HG02763 (cell line): ENCODE data around the gene PLD1.
"Not testable (repeated sequence)": the region's sequence is repeated elsewhere in the genome, so short reads cannot be mapped to it uniquely, and the experiment has no call there.

ENCODE experiments used
- ATAC-seq: cut with Tn5 transposase; IDR thresholded peaks from one replicate; pipeline ENCODE4 v1.9.1; 2021; ENCODE audit warnings: mild to moderate bottlenecking, moderate library complexity; ENCODE audit not compliant: unreplicated experiment

PLD1 gene

GRCh38 chr3:171711461-171712170 lies 98.7 kb downstream of the PLD1 start:
- ATAC-seq, result no peak

- ATAC-seq, result no peak
These were observed 99.9 kb downstream of the PLD1 start for GRCh38 chr3:171710359-171710758.

- ATAC-seq, result no peak
These were observed 105.5 kb downstream of the PLD1 start for GRCh38 chr3:171704814-171705213.

- no peak for ATAC-seq
These were observed 106.3 kb downstream of the PLD1 start for GRCh38 chr3:171704002-171704401.

- ATAC-seq, result no peak
These were observed 107.1 kb downstream of the PLD1 start for GRCh38 chr3:171703144-171703543.

GRCh38 chr3:171700653-171701052 lies 109.6 kb downstream of the PLD1 start:
- no peak for ATAC-seq

GRCh38 chr3:171700157-171700556 lies 110.1 kb downstream of the PLD1 start:
- no peak for ATAC-seq

GRCh38 chr3:171699601-171700000 lies 110.7 kb downstream of the PLD1 start:
- ATAC-seq, result no peak

GRCh38 chr3:171696805-171697204 lies 113.5 kb downstream of the PLD1 start:
- no peak for ATAC-seq

GRCh38 chr3:171695426-171695825 lies 114.9 kb downstream of the PLD1 start:
- no peak for ATAC-seq

GRCh38 chr3:171694888-171695287 lies 115.4 kb downstream of the PLD1 start:
- no peak for ATAC-seq

GRCh38 chr3:171692551-171692950 lies 117.7 kb downstream of the PLD1 start:
- ATAC-seq, result not testable (repeated sequence)

GRCh38 chr3:171691485-171691884 lies 118.8 kb downstream of the PLD1 start:
- no peak for ATAC-seq

GRCh38 chr3:171690281-171690680 lies 120.0 kb downstream of the PLD1 start:
- ATAC-seq, result no peak

- ATAC-seq, result no peak
These were observed 121.7 kb downstream of the PLD1 start for GRCh38 chr3:171688593-171688992.

- ATAC-seq, result no peak
These were observed 122.3 kb downstream of the PLD1 start for GRCh38 chr3:171688002-171688401.

GRCh38 chr3:171687581-171687980 lies 122.7 kb downstream of the PLD1 start:
- ATAC-seq, result no peak

GRCh38 chr3:171687064-171687463 lies 123.2 kb downstream of the PLD1 start:
- ATAC-seq, result no peak

- ATAC-seq, result no peak
These were observed 125.0 kb downstream of the PLD1 start for GRCh38 chr3:171685116-171685895.

GRCh38 chr3:171684221-171684620 lies 126.1 kb downstream of the PLD1 start:
- ATAC-seq, result no peak

- ATAC-seq, result no peak
These were observed 127.5 kb downstream of the PLD1 start for GRCh38 chr3:171682743-171683142.

- ATAC-seq, result no peak
These were observed 129.4 kb downstream of the PLD1 start for GRCh38 chr3:171680726-171681411.
